CD4-positive, alpha-beta T cell treated with Interferon alpha-2 for 1 hour (primary cell): ENCODE results near the gene B3GAT3.
"Not testable (repeated sequence)": the region's sequence is repeated elsewhere in the genome, so short reads cannot be mapped to it uniquely, and the experiment has no call there.

Source experiments
- DNase-seq, 2 donors: peaks; one replicate each; pipeline ENCODE4 v3.0.0-alpha.2; 2020 to 2022

The B3GAT3 gene

DNA sequence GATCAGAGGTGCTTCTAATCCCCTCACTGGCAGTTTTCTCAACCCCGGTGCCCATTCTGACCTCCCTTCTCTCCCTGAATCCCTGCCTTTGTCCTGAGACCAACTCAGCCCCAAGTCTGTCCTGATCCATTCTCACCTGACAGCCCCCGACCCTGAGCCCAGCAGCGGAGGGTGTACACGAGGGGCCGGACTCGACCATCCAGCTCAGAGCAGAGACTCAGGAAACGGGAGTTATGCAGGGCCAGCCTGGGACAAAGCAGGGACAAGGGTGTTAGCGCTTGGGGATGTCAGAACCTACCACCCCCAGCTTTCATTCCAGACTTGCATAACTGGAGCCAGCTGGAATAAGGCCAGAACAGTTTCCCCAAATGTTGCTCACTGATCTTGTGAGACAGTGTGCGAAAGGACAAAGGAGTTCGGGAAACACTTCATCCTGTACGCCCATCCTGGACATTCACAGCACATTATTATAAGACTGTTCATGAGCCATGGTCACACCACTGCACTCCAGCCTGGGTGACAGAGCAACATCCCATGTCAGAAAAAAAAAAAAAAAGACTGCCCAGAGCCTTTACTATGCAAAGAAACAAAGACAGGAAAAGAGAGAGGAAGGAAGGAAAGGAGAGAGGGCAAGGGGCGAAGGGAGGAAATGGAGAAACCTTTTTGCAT is 44.6 kb downstream of the B3GAT3 start:
- DNase-seq: no peak

DNA sequence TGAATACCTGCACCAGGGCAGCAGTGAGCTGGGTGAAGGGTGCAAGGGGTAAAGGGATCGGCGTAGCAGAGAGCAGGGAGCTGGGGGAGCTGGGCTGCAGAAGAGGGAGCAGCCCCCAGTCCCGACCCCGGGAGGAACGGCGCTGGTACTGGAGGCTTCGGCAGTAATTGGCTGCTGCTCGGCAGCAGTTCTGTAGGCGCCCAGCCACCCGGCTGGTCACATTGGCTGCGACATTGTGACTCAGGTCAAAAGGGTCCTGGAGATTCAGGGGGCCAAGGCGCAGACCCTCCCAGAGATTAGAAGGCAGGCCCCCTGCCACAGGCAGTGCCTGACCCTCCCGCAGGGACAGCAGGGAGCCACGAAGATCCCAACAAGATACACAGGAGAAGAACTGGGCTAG is 45.9 kb downstream of the B3GAT3 start:
- DNase-seq: no peak

DNA sequence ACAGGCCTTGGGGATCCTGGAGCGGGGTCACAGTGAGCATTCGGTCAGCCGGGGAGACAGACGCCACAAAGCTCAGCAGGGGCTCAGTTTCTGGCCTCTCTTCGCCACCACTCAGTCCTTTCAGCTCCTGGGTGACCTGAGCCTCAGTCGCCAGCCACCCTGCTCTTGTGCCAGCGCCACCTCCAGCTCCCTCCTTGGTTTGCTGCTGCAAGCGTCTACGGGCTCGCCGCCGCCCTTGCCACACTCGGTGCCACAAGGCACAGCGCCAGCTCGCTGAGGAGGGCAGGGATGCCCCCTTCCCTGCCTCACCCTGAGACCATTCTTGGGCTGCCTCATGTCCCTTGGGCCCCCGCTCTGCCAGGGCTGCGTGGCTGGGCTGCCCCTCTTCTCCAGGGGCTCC is 46.6 kb downstream of the B3GAT3 start:
- no peak for DNase-seq

DNA sequence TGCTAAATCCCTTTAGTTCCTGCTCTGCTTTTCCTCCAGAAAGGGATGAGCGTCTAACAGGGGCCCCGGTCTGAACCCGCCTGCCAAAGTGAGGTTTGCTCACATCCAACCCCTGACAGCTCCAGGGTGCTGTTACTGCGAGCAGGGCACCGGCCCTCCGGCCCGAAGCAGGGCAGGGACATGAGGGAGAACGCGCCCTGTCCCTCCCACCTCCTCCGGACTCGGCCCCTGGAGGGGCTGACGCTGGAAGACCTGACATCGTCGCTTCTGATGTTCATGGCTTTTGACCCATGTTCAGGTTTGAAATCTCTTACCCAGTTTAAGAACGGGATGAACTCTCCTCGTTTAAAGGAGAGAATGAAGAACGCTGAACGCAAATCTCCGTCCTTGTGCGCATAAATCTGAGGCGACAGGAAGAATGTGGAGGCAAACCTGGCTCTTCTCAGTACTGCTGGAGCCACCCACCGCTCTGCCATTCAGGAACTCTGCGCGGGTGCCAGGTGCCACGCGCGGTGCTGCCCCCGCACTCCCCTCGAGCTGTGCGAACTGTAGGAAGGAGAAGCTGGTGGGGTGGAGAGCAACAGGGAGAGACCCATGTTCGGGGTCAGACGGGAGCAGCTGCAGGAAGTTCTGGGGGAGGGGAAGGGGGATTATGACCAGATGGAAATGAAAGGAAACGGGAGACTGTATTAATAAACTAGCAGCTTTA is 47.3 kb downstream of the B3GAT3 start:
- no peak for DNase-seq

DNA sequence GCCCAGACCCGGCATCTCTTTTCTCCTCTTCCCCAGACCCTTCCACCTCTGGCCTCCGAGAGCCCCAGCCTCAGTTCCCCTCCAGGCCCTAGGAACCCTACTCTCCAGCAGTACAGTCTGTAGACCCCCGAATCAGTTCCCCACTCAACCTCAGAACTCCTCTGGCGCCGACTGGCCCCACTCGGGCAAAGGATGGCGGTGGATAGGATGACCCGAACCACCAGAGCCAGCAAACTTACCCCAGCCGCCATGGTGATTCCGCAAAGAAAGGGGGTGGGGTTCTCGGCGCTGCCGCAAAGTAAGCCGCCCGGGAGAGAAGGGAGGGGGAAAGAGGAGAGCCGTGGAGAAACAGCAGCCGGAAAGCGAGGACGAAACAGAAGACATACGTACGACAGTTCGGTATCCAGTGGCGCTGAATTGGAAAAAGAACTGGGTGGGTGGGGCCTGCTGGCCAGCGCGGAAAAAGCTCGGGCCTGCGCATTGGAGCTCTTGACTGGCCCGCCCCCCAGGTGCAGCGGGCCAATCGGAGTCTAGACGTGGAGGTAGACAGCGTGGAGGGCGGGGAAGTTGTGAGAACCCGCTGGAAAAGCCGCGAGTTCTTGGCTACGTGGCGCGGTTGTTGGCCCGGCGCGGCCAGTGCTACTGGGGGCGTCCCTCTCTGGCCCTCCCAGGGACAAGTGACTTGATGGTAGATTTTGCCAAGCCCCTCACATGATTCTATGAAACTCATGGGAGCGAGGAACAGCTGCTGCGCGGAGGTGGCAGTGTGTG is 48.0 kb downstream of the B3GAT3 start, which contains the start of gene EEF1G:
TSS of gene EEF1G (minus strand) at position 300 of the 771 bp plus-strand sequence. CDS start at position 251, 49 bp downstream.
- peak; percentile 99 to 100 for DNase-seq

DNA sequence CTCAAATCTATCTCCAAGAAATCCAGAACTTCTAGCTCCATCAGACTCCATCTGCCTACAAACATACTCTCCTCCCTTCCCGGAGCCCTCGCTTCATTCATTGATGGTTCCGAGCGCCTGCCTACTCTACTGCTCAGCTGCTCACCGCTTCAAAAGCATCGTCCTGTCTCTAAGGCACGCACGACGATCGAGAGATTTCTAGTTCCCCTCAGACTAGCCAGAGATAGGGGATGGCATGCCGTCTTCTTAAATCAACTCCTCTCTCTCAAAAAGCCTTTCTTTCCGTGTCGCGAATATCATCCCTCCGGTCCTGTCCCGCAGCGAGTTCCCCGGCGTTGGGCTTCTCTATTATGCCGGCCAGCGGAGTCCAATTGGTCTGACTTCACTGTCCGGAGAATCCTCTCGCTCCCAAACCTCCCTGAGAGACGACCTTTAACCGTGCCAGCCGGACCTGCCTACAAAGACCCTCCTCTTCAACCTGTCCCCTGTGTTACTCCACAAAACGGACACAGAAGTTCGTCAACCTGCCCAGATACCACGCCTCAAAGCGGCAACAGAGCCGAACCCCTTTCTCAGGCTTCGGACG is 48.7 kb downstream of the B3GAT3 start:
- peak in 1 of 2 donors; percentile 43 for DNase-seq

DNA sequence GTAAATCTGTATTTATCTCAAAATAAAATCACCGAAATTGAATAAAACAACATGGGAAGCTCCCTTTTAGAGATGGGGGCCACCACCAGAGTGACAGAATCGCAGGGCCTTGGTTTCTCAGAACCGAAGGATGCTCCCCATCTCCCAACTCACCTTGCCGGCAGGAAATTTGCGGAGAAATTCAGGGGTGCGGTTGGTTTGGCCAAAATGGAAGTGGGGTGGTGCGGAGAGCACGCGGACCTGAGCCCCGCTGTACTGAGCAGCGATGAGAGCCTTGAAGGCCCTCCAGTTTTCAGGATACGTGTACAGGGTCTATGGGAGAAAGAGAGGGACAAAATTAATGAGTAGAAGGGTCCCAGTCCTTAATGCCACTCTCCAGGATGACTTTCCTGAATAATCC is 49.4 kb downstream of the B3GAT3 start:
- no peak for DNase-seq

DNA sequence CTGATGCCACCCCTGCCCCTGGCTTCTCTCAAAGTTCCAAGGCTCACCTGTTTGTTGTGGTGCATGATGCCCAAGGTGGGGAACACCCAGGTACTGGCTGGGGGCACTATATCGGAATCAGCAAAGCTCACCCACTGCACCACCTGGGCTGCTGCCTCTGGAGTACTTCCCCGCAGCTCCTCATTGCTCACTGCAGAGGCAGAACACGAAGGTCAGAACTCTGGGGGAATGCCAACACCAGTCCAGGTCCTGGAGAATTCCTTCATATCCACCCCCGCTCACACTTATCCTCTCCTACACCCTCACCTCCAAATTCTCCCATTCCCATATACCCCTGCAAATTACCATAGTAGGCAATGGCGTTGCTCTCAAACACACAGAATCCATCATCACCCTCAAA is 50.3 kb downstream of the B3GAT3 start:
- not testable (repeated sequence) for DNase-seq

DNA sequence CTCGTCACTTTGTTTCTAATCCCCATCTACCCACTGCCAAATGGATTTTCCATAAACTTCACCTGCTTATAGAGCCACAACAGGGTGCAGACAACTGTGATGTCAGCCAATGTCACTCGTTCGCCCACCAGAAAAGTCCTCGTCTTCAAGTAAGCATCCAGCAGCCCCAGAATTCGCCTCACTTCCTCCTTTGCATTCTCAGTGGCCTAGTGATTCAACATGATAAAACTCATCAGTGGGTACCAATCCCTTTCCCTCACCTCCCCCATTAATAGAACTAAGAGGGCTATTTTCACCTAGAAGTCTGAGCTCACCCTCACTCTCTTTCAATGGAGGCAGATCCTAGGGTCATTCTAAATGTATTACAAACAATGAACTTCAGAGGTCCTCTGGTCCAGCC is 50.9 kb downstream of the B3GAT3 start:
- not testable (repeated sequence) for DNase-seq

DNA sequence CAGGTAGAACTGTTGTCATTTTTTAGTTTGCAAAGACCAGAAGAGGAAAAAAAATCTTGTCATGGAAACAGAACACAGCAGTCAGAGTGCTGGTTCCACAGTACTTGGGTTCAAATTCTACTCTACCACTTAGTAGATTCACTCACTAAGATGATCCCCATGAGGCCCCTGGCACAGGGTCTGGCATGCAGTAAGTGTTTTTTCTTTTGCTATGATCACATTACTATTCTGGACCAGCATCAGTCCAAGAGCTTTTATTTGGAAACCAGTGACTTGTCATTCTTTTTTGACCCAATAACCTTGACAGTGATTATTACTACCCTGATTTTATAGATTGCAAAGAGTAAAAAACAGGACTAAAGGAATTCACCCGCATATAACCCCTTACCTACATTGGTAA is 52.2 kb downstream of the B3GAT3 start:
- no peak for DNase-seq

DNA sequence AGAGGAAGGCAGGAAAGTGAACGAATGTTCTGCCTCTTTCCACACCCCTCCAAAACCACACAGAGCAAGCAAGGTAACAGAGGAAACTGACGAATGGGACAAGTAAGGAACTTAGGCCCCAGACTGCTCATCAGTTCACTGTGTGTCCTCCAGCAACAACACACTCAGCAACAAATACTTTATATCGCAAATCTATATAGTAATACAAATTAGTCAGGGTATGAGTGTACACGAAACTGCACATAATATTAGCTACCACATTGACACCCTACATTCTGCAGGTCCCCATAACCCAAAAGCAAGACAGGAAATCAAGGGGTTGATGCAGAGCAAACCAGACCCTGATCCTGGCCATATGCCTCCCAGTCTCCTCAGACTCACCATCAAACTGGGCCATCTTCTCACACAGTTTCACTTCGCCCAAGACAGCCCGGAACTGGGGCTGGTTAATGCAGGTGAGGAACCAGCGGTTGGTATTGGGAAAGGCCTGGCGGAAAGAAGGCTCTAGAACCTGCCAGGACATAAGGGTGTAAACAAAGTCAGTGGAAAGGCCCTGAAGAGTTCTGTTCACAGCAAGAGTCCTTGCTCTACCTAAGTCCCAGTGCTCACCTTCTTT is 54.7 kb downstream of the B3GAT3 start:
- DNase-seq: no peak

DNA sequence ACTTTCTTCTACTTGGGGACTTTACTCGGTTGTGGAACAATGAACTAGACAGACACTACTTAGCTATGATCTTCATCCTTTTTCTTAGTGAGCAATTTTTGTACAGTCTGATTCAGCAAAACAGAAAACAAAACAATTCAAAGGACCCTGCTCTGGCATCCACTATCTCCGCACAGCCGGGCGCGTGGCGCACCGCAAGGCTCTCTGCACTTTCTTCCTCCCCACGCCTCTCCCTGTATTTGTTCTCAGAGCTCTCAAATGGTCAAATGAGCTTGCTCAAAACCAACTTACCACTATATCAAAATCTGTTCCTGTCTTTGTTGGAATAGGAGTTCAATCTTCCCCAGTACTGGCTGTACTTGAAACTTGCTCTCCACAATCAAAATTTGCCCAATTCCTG is 55.5 kb downstream of the B3GAT3 start:
- DNase-seq: no peak
